ENCODE results near the gene UBE2I.

Gene UBE2I

GRCh38 chr16:1344499-1344898 is 35.1 kb downstream of the UBE2I start:
- no peaks in the 10 kb centered on the region; the same call in 1 of the 2 replicates for H3K27me3 ChIP-seq (replicated peaks; ENCODE audit: insufficient read depth, low read length)
- H3K4me3 ChIP-seq (ENCODE audit: low read length), result no peak overlapping the region
- H3K79me2 ChIP-seq (ENCODE audit: low read length), result no peaks in the 10 kb centered on the region
- no peaks in the 10 kb centered on the region for H3K36me3 ChIP-seq (replicated peaks; ENCODE audit: insufficient read depth, low read length)
- TF ChIP-seq EZH2 (optimal IDR thresholded peaks at IDR 0.05; ENCODE audit: low read depth, low read length) (no peak), CTCF (IDR thresholded peaks at IDR 0.05; ENCODE audit: low read length) (no peak), EZH2phosphoT487 (IDR thresholded peaks at IDR 0.05; ENCODE audit: low read length) (no peak)
- no peak overlapping the region for H2AFZ ChIP-seq (ENCODE audit: low read length)
- no peak overlapping the region for H3K4me2 ChIP-seq (ENCODE audit: low read depth, low read length)
- DNase-seq, result no peak
- H3K9ac ChIP-seq (ENCODE audit: low read length), result no peak overlapping the region
- no peaks in the 10 kb centered on the region for H3F3A ChIP-seq (ENCODE audit: insufficient read depth, low read length)
- peaks cover 7% of the 10 kb centered on the region for H3K4me1 ChIP-seq (ENCODE audit: low read length)
- H3K9me3 ChIP-seq (replicated peaks; ENCODE audit: insufficient read depth, low read length), result no peaks in the 10 kb centered on the region
- H3K9me2 ChIP-seq (replicated peaks; ENCODE audit: insufficient read depth, low read length), result no peaks in the 10 kb centered on the region
- no peaks in the 10 kb centered on the region for H4K20me1 ChIP-seq (ENCODE audit: insufficient read depth, low read length)
- no peak overlapping the region for H3K27ac ChIP-seq (ENCODE audit: low read length)

- no peak for DNase-seq
- Histone ChIP-seq H3K27me3 (replicated peaks; ENCODE audit: insufficient read depth, low read length) (no peaks in the 10 kb centered on the region; the same call in 1 of the 2 replicates), H3K4me2 (ENCODE audit: low read depth, low read length) (no peak overlapping the region), H3K9me2 (replicated peaks; ENCODE audit: insufficient read depth, low read length) (no peaks in the 10 kb centered on the region), H3K9ac (ENCODE audit: low read length) (no peak overlapping the region), H3K4me1 (ENCODE audit: low read length) (peaks cover 7% of the 10 kb centered on the region), H3K79me2 (ENCODE audit: low read length) (peaks cover 3% of the 10 kb centered on the region), H3K27ac (ENCODE audit: low read length) (no peak overlapping the region), H3K4me3 (ENCODE audit: low read length) (no peak overlapping the region), H3F3A (ENCODE audit: insufficient read depth, low read length) (no peaks in the 10 kb centered on the region), H3K9me3 (replicated peaks; ENCODE audit: insufficient read depth, low read length) (no peaks in the 10 kb centered on the region), H4K20me1 (ENCODE audit: insufficient read depth, low read length) (no peaks in the 10 kb centered on the region), H3K36me3 (replicated peaks; ENCODE audit: insufficient read depth, low read length) (no peaks in the 10 kb centered on the region), H2AFZ (ENCODE audit: low read length) (no peak overlapping the region)
- no peak for TF ChIP-seq EZH2phosphoT487 (IDR thresholded peaks at IDR 0.05; ENCODE audit: low read length)
- TF ChIP-seq CTCF (IDR thresholded peaks at IDR 0.05; ENCODE audit: low read length), result no peak
- no peak for TF ChIP-seq EZH2 (optimal IDR thresholded peaks at IDR 0.05; ENCODE audit: low read depth, low read length)
These were observed 35.7 kb downstream of the UBE2I start for GRCh38 chr16:1345087-1345486.

- DNase-seq, result no peak
- TF ChIP-seq CTCF (IDR thresholded peaks at IDR 0.05; ENCODE audit: low read length) (no peak), EZH2phosphoT487 (IDR thresholded peaks at IDR 0.05; ENCODE audit: low read length) (no peak), EZH2 (optimal IDR thresholded peaks at IDR 0.05; ENCODE audit: low read depth, low read length) (no peak)
These were observed 36.4 kb downstream of the UBE2I start for GRCh38 chr16:1345651-1346421.

More at GRCh38 chr16:1345651-1346421, 36.4 kb downstream of the UBE2I start:
- H3K4me2 ChIP-seq (ENCODE audit: low read depth, low read length), result no peak overlapping the region
- H4K20me1 ChIP-seq (ENCODE audit: insufficient read depth, low read length), result no peaks in the 10 kb centered on the region
- no peak overlapping the region for H3K4me3 ChIP-seq (ENCODE audit: low read length)
- no peak overlapping the region for H3K27ac ChIP-seq (ENCODE audit: low read length)
- no peak overlapping the region for H2AFZ ChIP-seq (ENCODE audit: low read length)
- no peak overlapping the region for H3K9ac ChIP-seq (ENCODE audit: low read length)
- H3F3A ChIP-seq (ENCODE audit: insufficient read depth, low read length), result no peaks in the 10 kb centered on the region
- H3K9me3 ChIP-seq (replicated peaks; ENCODE audit: insufficient read depth, low read length), result no peaks in the 10 kb centered on the region
- H3K27me3 ChIP-seq (replicated peaks; ENCODE audit: insufficient read depth, low read length), result no peaks in the 10 kb centered on the region; the same call in 1 of the 2 replicates
- peaks cover 7% of the 10 kb centered on the region for H3K4me1 ChIP-seq (ENCODE audit: low read length)
- no peaks in the 10 kb centered on the region for H3K36me3 ChIP-seq (replicated peaks; ENCODE audit: insufficient read depth, low read length)
- no peaks in the 10 kb centered on the region for H3K9me2 ChIP-seq (replicated peaks; ENCODE audit: insufficient read depth, low read length)
- peaks cover 11% of the 10 kb centered on the region for H3K79me2 ChIP-seq (ENCODE audit: low read length)
